HG02943 (cell line): Measurements from ENCODE around the gene TRIM15.

Experiments used
- ATAC-seq: cut with Tn5 transposase; IDR thresholded peaks from one replicate; pipeline ENCODE4 v1.9.1; 2021; ENCODE audit warnings: mild to moderate bottlenecking, low read depth, moderate library complexity; ENCODE audit not compliant: unreplicated experiment

TRIM15 gene

DNA sequence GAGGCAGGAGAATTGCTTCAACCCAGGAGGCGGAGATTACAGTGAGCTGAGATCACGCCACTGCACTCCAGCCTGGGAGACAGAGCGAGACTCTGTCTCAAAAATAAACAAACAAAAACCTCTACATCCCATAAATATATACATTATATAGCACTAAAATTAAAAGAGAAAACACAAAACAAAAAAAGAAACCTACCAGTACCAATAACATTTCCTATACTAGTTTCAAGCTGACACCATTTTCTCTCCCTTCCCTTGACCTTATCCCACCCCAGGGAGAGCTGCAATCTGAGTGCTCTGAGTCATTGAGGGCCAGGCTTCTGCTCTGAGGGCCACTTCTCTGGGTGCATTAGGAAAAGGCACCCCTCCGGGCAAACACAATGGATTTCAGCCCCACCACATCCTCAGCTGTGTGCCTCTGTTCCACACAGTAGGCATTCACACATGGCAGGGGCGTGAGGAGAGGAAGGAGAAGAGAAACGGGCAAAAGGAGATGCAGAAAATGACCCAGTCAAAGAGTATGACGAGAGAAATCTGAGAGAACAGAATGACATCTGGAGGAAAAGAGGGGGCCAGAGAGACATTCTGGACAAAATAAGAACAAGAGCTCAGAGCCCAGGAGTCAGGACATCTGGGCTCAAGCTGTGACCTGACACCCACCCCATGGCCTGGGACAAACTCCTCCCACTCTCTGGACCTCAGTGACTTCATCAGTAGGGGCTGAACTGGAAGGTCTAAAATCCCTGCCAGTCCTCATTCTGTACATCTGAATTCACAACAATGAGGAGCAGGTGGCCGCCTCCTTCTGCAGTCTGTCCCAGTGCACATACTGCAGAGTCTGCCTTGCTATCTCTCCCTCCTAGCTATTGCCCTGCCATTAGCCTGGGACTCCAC lies 31.7 kb downstream of the TRIM15 start:
- no peak for ATAC-seq

DNA sequence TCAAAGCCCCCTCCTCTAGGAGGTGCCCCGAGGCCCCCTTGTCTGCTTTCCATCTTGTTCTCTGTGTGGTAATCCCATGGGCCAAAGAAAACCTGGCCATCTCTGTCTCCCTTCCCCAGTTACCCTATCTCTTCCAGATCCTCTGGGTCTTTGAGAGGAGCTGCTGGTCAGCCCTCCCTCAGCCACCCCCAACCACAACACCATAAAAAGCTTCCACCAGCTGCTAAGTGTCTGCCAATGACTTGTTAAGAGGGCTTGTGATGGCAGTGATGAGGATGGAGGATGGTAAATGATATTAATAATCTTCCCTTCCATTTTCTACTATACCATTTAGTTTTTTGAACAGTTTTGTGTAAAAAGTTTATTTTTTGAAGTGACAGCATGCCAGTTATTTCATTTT lies 32.6 kb downstream of the TRIM15 start:
- no peak for ATAC-seq

DNA sequence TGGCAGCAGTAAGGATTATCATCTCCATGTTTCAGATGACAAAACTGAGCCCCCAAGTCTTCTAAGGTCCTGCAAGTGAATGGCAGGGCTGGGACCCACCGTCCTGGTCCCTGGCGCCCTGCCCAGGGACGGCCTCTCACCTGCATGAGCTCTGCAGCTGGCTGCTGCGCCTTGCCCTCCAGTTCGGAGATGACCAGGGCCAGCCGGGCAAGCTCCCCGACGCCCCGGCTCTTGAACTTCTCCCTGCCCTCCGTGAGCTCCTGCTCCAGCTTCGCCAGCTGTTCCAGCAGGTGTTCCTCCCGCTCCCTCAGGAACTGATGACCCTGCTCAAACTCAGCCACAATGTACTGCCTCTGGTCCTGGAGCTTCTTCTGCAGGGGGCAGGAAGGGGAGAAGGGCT lies 33.0 kb downstream of the TRIM15 start:
- no peak for ATAC-seq

DNA sequence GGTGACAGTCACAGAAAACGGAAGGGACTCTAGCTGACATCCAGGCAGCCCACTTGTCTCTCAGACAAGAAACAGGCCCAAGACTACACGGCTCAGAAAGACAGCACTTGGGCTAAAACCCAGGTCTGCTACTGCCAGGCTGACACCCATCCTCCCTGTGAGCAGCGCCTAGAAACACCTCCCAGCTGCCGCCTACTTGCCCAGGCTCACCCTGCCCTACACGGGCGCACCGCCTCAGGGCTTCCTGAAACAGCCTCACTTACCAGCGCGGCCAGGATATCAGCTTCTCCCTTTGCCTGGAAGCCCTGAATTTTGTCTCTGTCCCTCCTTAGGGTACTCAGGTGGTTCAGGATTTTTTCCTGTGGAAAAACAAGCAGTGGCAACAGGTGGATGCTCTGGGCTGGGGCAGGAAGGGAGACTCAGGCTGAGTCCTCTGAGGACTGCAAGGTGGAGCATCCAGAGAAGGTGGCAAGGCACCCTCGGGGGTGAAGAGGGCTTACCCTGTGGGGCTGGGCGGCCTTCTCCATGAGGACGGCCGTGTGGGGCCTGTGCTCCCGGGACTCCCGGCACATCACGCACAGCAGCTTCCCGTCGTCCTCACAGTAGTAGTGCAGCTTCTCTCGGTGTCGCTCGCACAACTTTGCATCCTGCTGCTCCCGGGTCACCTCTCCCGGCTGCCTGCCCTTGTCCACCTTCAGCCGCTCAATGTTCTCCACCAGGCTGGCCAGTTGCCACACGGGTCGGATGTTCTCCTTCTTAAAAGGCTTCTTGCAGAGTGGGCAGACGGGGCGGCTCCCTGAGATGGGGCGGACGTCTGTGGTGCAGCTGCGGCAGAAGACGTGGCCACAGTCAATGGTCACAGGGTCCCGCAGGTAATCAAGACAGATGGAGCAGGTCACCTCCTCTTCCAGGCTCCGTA lies 35.1 kb downstream of the TRIM15 start:
- ATAC-seq, result no peak

GRCh38 chr6:30200551-30201281 lies 37.4 kb downstream of the TRIM15 start:
- no peak for ATAC-seq

GRCh38 chr6:30202366-30202765 lies 39.0 kb downstream of the TRIM15 start:
- no peak for ATAC-seq

- no peak for ATAC-seq
Observed at GRCh38 chr6:30204116-30204515, 40.8 kb downstream of the TRIM15 start.

DNA sequence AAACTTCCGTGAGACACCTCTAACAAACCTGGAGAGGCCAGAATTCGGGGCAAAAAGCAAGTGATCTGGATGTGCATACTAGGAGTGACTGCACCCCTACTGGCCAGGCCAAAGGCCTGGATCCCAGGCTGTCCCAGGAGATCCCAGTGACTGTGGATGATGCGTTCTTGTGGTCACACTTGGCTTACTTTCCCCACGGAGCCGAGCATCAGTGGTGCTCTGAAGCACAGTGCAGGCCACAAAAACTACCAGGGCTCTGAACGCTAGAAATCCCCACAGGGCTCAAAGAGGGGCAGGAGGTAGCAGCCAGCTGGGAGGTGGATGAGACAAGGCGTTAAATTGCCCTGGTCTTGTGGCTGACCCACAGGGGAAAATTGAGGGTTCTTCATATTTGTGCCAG lies 42.8 kb downstream of the TRIM15 start:
- no peak for ATAC-seq

DNA sequence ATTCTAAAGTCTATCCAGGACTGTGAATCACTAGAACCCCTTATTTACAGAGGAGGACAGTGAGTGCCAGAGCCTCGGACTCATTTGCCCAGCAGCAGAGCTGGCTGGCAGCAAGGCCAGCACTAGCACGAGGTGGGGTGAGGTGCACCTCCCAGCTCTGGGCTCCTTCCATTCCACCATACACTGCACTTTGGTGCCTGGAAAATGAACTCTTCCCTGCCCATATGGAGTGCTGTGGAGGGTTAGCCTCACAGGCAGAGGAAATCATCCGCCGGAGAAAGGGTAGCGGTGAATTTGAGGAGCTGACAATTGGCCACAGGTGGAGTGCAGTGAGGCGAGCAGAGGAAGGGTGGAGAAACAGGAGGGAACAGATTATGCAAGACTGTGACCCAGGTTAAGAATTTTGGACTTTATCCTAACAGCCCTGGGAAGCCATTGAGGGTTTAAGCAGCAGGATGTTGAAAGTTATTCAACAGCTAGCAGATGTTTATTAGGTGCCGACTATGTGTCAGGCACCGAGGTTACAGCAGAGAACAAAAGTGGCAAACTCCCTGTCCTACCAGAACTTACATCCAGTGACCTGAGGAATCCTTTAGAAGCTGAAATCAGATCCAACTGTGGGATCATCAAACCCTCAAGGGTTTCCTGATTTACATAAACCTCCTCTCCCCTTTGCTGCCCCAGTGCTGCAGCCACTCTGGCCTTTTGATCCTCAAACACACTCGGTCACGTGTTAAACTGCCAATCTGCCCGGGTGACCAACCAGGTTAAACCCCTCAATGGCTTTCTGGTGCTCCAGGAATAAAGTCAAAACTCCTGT lies 43.7 kb downstream of the TRIM15 start:
- no peak for ATAC-seq

GRCh38 chr6:30207619-30208295 lies 44.4 kb downstream of the TRIM15 start:
- no peak for ATAC-seq

- ATAC-seq, result no peak
Observed at GRCh38 chr6:30211306-30211705, 48.0 kb downstream of the TRIM15 start.

GRCh38 chr6:30211899-30212298 lies 48.6 kb downstream of the TRIM15 start:
- no peak for ATAC-seq

- ATAC-seq, result peak; percentile 65
Observed at GRCh38 chr6:30212865-30213666, 49.7 kb downstream of the TRIM15 start, which contains the start of gene TRIM26. TRIM26 (minus strand) TSS chr6:30213406; CDS start chr6:30199103, 14,303 bp downstream.

GRCh38 chr6:30213667-30213956 lies 50.3 kb downstream of the TRIM15 start:
- no peak for ATAC-seq

GRCh38 chr6:30213957-30214656 lies 50.8 kb downstream of the TRIM15 start:
- no peak for ATAC-seq

DNA sequence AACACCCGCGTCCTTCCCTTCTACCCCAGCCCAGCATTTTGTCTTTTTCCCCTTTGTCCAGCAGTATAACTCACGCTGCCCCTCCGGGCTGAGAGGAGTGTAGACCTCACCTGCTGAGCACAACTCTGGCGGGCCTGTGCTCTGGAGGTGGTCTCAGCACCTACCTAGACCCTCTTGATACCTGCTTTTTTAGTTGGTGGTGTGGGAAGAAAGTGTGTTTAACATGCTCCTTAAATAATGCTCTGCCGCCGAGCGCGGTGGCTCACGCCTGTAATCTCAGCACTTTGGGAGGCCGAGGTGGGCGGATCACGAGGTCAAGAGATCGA lies 51.3 kb downstream of the TRIM15 start:
- ATAC-seq, result no peak

DNA sequence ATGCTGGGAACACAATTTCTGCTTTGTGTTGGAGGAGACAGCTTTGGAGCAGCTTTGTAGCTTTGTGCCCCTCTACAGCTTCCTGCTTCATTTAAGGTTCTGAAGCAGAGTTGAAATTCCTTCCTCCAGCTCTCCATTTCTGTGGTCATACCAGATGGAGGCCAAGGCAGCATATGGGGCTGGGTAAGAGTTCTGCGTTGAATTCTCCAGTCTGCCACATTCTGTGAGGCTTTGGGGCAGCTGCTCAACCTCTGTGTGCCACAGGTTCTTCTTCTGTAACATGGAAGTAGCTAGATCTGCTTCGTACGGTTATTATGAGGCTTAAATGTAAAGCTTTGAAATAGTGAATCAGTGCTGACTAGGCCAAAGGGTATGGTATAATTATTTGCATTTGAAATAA lies 52.8 kb downstream of the TRIM15 start:
- no peak for ATAC-seq

- no peak for ATAC-seq
Observed at GRCh38 chr6:30219244-30219643, 55.9 kb downstream of the TRIM15 start.
